Colonic mucosa (tissue), 4 donors: ENCODE data around the gene LIFR. TPM values are rescaled to one million over a fixed set of nuclear protein-coding genes. Genes with fewer than 3 reads are reported as not detected.
A peak's percentile ranks its signal among the peaks of the same experiment; 100 is the strongest.

Experiments
- DNase-seq: peaks from one replicate; pipeline ENCODE4 v3.0.0-alpha.2; 2020
- H3K27ac ChIP-seq: fragments of 200-600 bp; one replicate; pipeline ENCODE4 v1.8.0; 2021
- H3K27me3 ChIP-seq: fragments of 200-600 bp; one replicate; pipeline ENCODE4 v1.8.0; 2021
- H3K36me3 ChIP-seq: fragments of 200-600 bp; one replicate; pipeline ENCODE4 v1.8.0; 2021
- H3K4me1 ChIP-seq: fragments of 200-600 bp; one replicate; pipeline ENCODE4 v1.8.0; 2021; ENCODE audit warnings: mild to moderate bottlenecking
- H3K4me3 ChIP-seq: fragments of 200-600 bp; one replicate; pipeline ENCODE4 v1.8.0; 2021
- H3K9ac ChIP-seq, 2 donors: one replicate each; pipeline ENCODE4 v1.7.0; 2013; ENCODE audit warnings: control low read depth in 2 of 2, low read depth in 2 of 2, low read length in 2 of 2
- H3K9me3 ChIP-seq: fragments of 200-600 bp; one replicate; pipeline ENCODE4 v1.8.0; 2021
- CTCF ChIP-seq: fragments of 200-600 bp; IDR thresholded peaks from one replicate; pipeline ENCODE4 v1.8.0; 2022; ENCODE audit warnings: antibody characterized with exemption, mild to moderate bottlenecking
- intact Hi-C: fragments of 100-400 bp; cut with DNase I; formaldehyde crosslinking; loops from one replicate; pipeline ENCODE4 v1.14.1; 2022
- total RNA-seq, 2 donors: library from RNA; stranded (reverse); fragmentation: NEBNext Ultra II Directional in 1 of 2; extraction: Animal tissue kit (Norgen Biotek cat#: 25700) in 1 of 2; gene quantifications; one replicate each; pipeline ENCODE4 v1.2.1, GENCODE V29; 2021
- donor health status: healthy.
- donor health status: DM: no; HTN: no; CAD: no.
- donor health status: DM: no; HTN: no; CAD: no.

Gene LIFR
- total RNA-seq, 2 donors from 2014 or later: 7.0 to 10.3 TPM

- TF ChIP-seq CTCF: no peak
- no peaks in the 10 kb centered on the region for H3K4me1 ChIP-seq
- no peaks in the 10 kb centered on the region for H3K36me3 ChIP-seq
- H3K4me3 ChIP-seq: no peak overlapping the region
- no peaks in the 10 kb centered on the region for H3K9me3 ChIP-seq
- no peak overlapping the region for H3K9ac ChIP-seq
- H3K27ac ChIP-seq: no peak overlapping the region
- intact Hi-C loops: no loop called here
- no peaks in the 10 kb centered on the region for H3K27me3 ChIP-seq
- DNase-seq: peak; percentile 61
These were observed 89.8 kb downstream of the LIFR start for GRCh38 chr5:38466424-38467189.

GRCh38 chr5:38465702-38466423, 90.6 kb downstream of the LIFR start:
- no peak for DNase-seq
- H3K4me3 ChIP-seq: no peak overlapping the region
- H3K4me1 ChIP-seq: no peaks in the 10 kb centered on the region
- no peaks in the 10 kb centered on the region for H3K27me3 ChIP-seq
- TF ChIP-seq CTCF: no peak
- no peaks in the 10 kb centered on the region for H3K36me3 ChIP-seq
- H3K27ac ChIP-seq: no peak overlapping the region
- intact Hi-C loops: no loop called here
- no peaks in the 10 kb centered on the region for H3K9me3 ChIP-seq
- H3K9ac ChIP-seq: no peak overlapping the region

GRCh38 chr5:38465061-38465460, 91.4 kb downstream of the LIFR start:
- DNase-seq: no peak
- TF ChIP-seq CTCF: no peak
- H3K4me1 ChIP-seq: no peaks in the 10 kb centered on the region
- no peak overlapping the region for H3K4me3 ChIP-seq
- H3K9me3 ChIP-seq: no peaks in the 10 kb centered on the region
- no peaks in the 10 kb centered on the region for H3K36me3 ChIP-seq
- no peak overlapping the region for H3K9ac ChIP-seq
- H3K27ac ChIP-seq: no peak overlapping the region
- intact Hi-C loops: no loop called here
- no peaks in the 10 kb centered on the region for H3K27me3 ChIP-seq

- TF ChIP-seq CTCF: no peak
- DNase-seq: no peak
- no peak overlapping the region for H3K27ac ChIP-seq
These were observed 92.6 kb downstream of the LIFR start for GRCh38 chr5:38463634-38464521.

GRCh38 chr5:38462976-38463633, 93.3 kb downstream of the LIFR start:
- H3K9me3 ChIP-seq: no peaks in the 10 kb centered on the region
- H3K4me1 ChIP-seq: no peaks in the 10 kb centered on the region
- no peak for TF ChIP-seq CTCF
- H3K9ac ChIP-seq: no peak overlapping the region
- no peak overlapping the region for H3K4me3 ChIP-seq
- H3K27ac ChIP-seq: no peak overlapping the region
- intact Hi-C loops: no loop called here
- no peaks in the 10 kb centered on the region for H3K27me3 ChIP-seq
- no peak for DNase-seq
- no peaks in the 10 kb centered on the region for H3K36me3 ChIP-seq

More at GRCh38 chr5:38463634-38464521, 92.6 kb downstream of the LIFR start:
- no peaks in the 10 kb centered on the region for H3K36me3 ChIP-seq
- H3K9ac ChIP-seq: no peak overlapping the region
- no peaks in the 10 kb centered on the region for H3K27me3 ChIP-seq
- H3K4me1 ChIP-seq: no peaks in the 10 kb centered on the region
- H3K9me3 ChIP-seq: no peaks in the 10 kb centered on the region
- no peak overlapping the region for H3K4me3 ChIP-seq
- intact Hi-C loops: no loop called here
